Lower leg skin (tissue), 4 donors: Measurements from ENCODE around the gene EPS8L3. TPM values are rescaled to one million over a fixed set of nuclear protein-coding genes. Genes with fewer than 3 reads are reported as not detected.
A peak's percentile ranks its signal among the peaks of the same experiment; 100 is the strongest.

ENCODE experiments used
- DNase-seq, 2 donors: peaks; one replicate each; pipeline ENCODE4 v3.0.0-alpha.2; 2019; ENCODE audit warnings: low spot score in 2 of 2
- H3K4me3 ChIP-seq: fragments of 200-600 bp; sonication (generic); 2 replicates; pipeline ENCODE4 v1.5.1; 2017; ENCODE audit warnings: mild to moderate bottlenecking, low read depth; ENCODE audit not compliant: poor library complexity, severe bottlenecking
- POLR2A ChIP-seq, 2 donors: fragments of 450-650 bp; IDR thresholded peaks; one replicate each; pipeline ENCODE4 v1.6.1; 2016 to 2017; ENCODE audit warnings: antibody characterized with exemption in 2 of 2, mild to moderate bottlenecking in 1 of 2, moderate library complexity in 1 of 2
- WGBS, 2 donors: methylation state at CpG; one replicate each; pipeline ENCODE4 v1.1.5; 2018; 5-methylcytosine and 5-hydroxymethylcytosine counted together
- intact Hi-C: fragments of 100-400 bp; cut with DNase I; formaldehyde crosslinking; loops from one replicate; pipeline ENCODE4 v1.15.0; 2023; ENCODE audit warnings: low total_unique reads
- total RNA-seq, 4 donors: library from RNA; depleted of rRNA; stranded (reverse); fragments of >200 nt; gene quantifications; one replicate each; pipeline ENCODE4 v1.1.0, GENCODE V29; 2016
- TF ChIP-seq, protein P1 (sequence below), 3 donors: fragments of 450-650 bp; IDR thresholded peaks; one replicate each; pipeline ENCODE4 v1.5.1; 2016; ENCODE audit warnings: antibody characterized with exemption in 3 of 3, mild to moderate bottlenecking in 3 of 3, moderate library complexity in 2 of 3

EPS8L3 gene
- total RNA-seq, 4 donors from 2014 or later, result not detected

DNA sequence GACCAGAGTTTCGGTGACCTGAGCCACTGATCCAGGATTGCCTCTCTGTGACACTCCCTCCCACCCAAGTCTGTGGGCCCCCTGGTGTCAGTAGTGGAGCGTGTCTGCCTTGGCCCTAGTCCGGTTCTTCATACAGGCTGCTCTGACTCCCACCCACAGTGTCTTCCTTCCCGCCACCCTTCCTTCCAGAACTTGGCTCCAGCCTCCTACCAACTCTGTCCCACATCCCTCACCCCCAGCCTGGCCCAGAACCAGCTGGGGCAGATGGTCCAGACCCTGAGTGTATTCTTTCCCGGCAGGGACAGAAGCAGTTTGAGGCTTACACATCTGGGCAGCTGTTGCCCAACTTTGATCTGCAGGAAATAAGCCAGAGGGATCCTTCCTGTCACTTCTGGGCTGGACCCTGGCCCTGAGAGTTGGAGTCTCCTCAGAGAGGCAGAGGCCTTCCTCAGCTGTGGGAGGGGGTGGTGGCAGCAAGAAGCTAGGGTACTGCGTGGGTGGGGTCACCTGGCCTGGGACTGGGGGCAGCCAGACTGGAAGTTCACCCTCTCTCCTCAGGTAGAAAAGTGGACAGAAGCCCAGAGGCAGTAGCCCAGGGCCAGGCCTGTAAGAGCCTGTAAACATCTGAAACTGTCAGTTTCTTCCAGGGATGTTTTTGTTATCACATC is 43.1 kb upstream of the EPS8L3 start:
- WGBS, 2 donors, result 69 to 76% methylated on average over 6 of the region's 6 CpGs
- intact Hi-C loops, result no loop called here
- TF ChIP-seq, protein P1, sequence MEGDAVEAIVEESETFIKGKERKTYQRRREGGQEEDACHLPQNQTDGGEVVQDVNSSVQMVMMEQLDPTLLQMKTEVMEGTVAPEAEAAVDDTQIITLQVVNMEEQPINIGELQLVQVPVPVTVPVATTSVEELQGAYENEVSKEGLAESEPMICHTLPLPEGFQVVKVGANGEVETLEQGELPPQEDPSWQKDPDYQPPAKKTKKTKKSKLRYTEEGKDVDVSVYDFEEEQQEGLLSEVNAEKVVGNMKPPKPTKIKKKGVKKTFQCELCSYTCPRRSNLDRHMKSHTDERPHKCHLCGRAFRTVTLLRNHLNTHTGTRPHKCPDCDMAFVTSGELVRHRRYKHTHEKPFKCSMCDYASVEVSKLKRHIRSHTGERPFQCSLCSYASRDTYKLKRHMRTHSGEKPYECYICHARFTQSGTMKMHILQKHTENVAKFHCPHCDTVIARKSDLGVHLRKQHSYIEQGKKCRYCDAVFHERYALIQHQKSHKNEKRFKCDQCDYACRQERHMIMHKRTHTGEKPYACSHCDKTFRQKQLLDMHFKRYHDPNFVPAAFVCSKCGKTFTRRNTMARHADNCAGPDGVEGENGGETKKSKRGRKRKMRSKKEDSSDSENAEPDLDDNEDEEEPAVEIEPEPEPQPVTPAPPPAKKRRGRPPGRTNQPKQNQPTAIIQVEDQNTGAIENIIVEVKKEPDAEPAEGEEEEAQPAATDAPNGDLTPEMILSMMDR (IDR thresholded peaks at IDR 0.05), result no peak
- no peak overlapping the region for H3K4me3 ChIP-seq
- peak in 1 of 2 donors; percentile 75 for DNase-seq

DNA sequence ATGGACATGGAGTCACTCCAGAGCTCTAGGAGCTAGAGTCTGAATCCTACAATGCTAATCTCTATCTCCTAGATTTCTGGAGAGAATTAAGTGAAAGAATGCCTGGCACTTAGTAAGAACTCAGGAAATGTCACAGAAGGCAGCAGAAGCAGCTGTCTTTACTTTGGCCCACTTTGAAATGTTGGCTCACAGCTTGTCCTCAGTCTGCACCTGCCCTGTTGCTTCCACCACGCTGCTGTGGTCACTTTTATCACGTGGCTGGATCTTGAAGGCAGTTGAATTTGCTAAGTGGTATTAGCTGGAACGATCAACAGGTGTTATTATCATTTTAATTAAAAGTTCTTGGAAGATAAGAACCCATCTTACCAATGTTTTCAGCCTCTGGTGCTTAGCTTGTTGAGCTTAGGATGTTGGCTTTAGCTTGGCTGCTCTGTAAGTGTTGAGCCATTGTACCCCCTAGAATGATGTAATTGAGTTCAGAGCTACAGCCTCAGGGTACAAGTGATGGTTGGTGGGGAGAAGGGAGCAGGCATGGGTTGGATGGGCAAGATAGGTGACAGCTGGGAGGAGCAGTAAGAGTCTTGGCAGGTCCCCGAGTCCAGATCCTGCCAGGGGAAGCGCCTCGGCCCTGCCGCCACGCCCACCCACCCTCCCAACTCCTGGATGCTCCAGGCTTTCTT is 41.9 kb upstream of the EPS8L3 start:
- DNase-seq, result peak in 1 of 2 donors; percentile 46
- 72 to 73% methylated on average over 8 of the region's 8 CpGs for WGBS, 2 donors
- H3K4me3 ChIP-seq, result no peak overlapping the region

DNA sequence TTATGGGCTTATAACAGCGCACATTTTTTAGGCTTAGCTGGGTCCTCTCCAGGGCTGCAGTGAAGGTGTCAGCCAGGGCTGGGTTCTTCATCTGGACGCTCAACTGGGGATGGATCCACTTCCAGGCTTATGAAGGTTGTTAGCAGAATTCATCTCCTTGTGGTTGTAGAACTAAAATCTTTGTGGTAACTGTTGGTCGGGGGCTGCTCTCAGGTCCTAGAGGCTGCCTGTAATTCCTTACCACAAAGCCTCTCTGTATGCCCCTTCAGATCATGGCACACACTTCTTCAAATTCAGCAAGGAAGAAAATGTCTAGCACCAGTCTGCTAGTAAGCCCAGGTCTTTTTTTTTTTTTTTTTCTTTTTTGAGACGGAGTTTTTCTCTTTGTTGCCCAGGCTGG is 40.9 kb upstream of the EPS8L3 start:
- 86 to 95% methylated on average over 4 of the region's 4 CpGs for WGBS, 2 donors
- DNase-seq, result peak in 1 of 2 donors; percentile 37
- no peak overlapping the region for H3K4me3 ChIP-seq
- TF ChIP-seq, protein P1 (IDR thresholded peaks at IDR 0.05), result no peak
- no peak for TF ChIP-seq POLR2A (IDR thresholded peaks at IDR 0.05)
- intact Hi-C loops, result no loop called here

More for the DNA sequence above, 41.9 kb upstream of the EPS8L3 start:
- TF ChIP-seq POLR2A (IDR thresholded peaks at IDR 0.05), result no peak
- TF ChIP-seq, protein P1 (IDR thresholded peaks at IDR 0.05), result no peak
- intact Hi-C loops, result no loop called here

DNA sequence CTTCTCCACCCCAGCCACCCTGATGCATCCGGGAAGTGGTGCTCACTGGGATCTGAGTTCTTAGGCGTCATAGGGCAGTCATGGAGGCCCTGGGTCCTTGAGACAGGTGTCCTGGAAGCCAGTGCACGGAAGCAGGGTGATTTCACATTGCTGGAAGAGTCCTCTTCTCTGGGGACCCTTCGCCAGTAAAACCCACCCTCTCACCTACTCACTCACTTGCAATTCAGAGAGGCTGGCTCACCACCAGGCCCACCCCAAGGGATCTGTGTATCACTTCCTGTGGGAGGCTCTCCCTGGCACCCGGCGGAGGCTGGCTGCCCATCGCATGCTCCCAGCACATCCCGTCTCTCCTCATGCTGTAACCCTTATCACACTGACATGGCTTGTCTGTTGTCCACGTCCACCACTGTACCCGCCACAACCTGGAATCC is 40.2 kb upstream of the EPS8L3 start:
- WGBS, 2 donors, result 80 to 84% methylated on average over 10 of the region's 10 CpGs
- peak in 1 of 2 donors; percentile 82 for DNase-seq
- no peak overlapping the region for H3K4me3 ChIP-seq
- intact Hi-C loops, result no loop called here
- TF ChIP-seq POLR2A (IDR thresholded peaks at IDR 0.05), result no peak
- TF ChIP-seq, protein P1 (IDR thresholded peaks at IDR 0.05), result no peak

DNA sequence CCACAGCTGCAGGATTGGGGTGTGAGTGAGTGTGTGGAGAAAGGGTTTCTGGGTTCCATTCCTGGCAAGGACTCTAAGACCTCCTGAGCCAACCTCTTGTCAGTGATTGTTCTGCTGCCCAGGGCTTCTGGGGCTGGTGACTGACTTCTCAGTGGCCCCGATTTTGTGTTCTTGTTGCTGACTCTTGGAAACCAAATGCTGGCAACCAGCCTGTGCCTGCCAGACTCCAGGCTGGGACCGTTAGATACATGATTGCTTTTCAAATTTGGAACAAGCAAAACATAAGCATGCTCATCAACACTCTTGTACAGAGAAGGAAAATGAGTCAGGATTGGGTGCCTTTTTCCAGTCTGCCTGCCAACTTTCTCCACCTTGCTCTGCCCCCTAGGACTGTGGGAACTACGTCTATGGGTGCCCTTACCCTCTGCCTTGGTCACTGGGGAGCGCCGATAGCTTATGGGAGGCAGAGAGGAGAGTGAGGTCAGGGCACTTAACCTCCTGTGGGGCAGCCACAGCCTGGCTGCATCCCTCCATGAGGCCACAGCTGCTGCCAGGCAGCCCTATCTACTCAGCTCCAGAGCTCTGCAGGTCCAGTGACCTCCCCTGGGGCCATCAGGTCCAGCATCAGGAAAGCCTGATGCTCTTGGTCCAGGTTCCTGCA is 39.3 kb upstream of the EPS8L3 start:
- intact Hi-C loops, result no loop called here
- TF ChIP-seq, protein P1 (IDR thresholded peaks at IDR 0.05), result no peak
- TF ChIP-seq POLR2A (IDR thresholded peaks at IDR 0.05), result no peak
- 48 to 56% methylated on average over 5 of the region's 5 CpGs for WGBS, 2 donors
- peak in 1 of 2 donors; percentile 79 for DNase-seq
- no peak overlapping the region for H3K4me3 ChIP-seq
